ENCODE data around the gene ADAMTSL4.
"Not testable (repeated sequence)": the region's sequence is repeated elsewhere in the genome, so short reads cannot be mapped to it uniquely, and the experiment has no call there.

ADAMTSL4 gene

DNA sequence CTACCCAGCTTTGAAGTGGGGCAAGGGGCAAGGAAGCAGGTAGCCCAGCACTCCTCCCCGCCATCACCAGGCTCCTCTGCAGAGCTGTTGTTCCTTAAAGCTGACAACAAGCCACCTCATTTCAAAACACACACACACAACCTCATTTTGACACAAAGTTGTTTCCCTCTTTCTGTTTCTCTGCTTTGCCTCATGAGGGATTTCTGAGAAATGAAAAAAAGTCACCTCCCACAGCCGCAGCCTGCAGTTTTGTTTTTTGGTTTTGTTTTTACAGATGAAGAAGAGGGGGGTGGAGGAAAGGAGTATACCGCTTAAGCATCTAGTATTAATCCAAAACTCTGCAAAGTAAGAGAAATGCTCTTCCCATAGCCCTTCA, 18.1 kb downstream of the ADAMTSL4 start:
- no peak for DNase-seq (ENCODE audit: low spot score)

DNA sequence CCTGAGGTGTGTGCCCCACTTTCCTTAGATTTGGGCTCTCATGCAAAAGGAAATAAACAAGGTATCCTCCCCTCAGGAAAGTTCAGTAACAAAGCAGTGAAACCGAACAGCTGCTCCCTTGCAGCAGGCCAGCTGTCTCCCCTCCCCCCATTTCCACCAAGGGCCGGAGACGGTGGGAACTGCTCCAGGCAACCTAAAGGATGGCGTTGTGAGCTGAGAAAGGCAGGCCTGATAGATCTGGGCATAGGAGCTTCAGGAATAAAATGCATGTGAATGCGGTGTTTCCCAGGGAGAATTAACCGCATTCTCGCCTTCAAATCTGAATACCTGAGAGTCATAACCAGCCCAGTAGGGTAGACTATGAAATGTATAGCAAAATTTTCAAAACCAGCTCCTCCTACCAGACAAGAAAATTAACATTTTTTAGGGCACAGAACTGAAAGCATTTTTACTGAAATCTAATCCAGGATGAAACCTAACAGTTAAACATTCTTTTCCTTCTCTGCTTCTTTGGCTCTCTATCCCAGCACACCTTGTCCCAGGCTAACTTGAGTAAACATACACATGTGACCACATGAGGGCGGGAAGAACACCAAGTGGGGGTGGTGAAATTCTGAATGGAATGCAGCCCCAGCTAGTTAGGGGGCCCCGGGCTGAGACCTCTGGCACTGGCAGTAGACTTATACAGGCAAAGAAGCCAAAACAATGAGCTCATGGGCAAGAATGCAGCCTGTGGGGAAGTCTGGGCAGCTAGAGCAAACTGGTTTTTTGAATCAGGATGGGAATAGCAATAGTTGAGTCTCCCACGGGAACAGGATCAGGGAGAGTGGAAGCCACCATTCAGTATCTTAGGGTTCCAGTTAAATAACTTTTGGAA, 18.7 kb downstream of the ADAMTSL4 start:
- DNase-seq (ENCODE audit: low spot score) = no peak

DNA sequence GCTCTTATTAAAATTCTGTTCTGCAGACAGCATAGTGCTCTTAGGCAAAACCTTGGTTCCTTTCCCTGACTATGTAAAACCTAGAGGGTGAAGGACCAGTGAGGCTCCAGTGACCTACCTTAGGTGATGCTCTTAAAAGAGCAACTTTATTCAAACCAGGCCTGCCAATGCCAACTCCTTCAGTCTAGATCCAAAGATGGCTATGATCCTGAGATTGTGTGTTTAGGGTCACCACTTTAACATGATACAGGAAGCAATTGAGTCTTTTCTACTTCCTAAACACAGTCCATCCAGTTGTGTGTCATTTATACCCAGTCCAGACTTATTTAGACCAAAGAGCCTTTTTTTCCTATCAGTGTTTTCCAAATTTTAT, 19.4 kb downstream of the ADAMTSL4 start:
- DNase-seq (ENCODE audit: low spot score) = no peak

DNA sequence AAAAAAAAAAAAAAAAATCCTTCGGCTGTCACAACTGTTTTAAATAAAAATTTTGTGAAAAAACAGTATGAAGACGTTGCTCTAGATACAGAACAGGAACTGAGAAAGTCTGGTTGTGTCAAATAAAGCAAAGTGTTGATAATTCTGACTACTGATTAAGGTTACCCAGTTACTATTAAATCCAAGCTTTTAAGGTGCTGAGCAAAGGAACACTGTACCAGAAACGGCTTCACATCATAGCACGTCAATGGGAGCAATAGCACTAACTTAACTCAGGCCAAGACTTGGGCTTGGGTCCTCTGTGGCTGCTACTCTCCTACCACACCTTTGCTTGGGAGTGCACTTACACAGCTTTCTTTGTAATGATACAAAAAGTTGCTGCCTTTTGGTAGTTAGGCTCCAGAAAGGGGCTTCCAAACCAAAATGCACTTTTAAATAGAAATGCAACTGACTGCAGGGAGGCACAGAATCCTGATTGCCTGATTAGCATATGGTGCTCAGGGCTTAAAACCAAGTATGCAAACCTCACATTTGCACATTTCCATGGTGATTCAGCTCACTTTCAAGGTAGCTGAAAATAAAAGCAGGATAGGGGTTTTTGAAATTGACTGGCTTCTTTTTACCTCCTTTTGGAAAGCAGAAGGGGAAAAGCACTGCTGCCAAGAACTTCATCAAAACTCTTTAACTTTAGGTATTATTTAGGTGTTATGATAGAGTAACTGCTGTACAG, 23.9 kb downstream of the ADAMTSL4 start:
- DNase-seq (ENCODE audit: low spot score) = no peak

DNA sequence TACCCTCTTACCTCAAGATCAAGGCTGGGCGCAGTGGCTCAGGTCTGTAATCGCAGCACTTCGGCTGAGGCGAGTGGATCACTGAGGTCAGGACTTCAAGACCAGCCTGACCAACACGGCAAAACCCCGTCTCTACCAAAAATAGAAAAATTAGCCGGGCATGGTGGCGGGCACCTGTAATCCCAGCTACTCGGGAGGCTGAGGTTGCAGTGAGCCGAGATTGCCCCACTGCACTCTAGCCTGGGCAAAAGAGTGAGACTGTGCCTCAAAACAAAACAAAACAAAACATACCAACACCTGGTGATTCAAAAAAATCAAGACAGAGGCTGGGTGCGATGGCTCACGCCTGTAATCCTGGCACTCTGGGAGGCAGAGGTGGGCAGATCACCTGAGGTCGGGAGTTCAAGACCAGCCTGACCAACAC, 24.5 kb downstream of the ADAMTSL4 start:
- DNase-seq (ENCODE audit: low spot score) = not testable (repeated sequence)

DNA sequence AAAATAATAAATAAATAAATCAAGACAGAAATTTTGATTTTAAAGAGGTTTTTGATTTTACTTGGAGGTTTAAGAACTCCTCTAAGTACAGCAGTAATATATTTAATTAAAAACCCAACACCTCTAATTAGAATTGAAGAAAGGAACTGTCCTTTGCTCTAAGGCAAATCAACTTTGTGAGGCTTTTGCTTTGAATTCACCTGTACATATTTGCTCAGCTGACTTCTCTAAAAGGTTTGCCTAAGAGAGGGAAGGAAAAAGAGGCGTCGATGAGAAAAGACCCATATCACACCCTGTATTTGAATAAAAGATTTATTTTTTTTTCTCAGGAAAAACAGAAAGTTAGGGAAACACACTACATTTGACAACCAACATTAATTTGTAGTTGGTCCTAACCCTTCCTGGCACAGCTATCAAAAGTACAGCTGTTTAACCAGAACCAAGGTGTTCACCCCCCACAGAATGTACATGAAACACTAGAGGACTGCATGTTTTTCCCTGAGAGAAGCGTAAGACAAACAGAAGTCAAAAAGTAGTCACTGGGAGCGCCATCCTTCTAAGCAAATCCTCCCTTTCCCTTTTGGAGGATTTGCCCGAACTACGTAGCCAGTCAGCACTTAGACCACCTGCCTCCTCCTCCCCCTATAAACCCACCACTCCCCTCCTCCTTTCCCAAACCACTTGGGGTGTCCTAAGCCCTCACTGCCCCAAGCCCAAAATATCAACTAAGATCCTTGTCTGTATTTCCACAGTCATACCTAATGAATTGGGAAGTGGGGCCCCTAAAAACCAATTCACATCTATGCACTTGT, 25.3 kb downstream of the ADAMTSL4 start:
- no peak for DNase-seq (ENCODE audit: low spot score)

DNA sequence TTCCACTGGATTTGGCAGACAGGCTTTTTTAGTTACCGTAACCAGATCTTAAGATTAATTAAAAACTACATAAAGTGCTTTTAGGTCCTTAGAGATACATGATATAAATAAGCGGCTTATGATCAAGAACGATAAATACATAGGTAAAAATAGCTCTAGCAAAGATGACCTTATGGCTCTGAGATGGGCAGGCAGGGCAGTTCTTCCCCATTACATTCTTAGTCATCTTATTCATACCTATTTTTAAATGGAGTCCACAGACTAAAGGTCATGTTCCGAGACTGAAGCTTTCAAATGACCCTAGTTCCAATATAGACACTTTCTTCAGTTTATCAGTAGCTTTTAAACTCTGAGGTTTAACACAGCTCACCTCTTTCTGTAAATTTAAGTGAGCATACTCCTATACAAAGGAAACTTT, 25.9 kb downstream of the ADAMTSL4 start:
- DNase-seq (ENCODE audit: low spot score) = no peak

DNA sequence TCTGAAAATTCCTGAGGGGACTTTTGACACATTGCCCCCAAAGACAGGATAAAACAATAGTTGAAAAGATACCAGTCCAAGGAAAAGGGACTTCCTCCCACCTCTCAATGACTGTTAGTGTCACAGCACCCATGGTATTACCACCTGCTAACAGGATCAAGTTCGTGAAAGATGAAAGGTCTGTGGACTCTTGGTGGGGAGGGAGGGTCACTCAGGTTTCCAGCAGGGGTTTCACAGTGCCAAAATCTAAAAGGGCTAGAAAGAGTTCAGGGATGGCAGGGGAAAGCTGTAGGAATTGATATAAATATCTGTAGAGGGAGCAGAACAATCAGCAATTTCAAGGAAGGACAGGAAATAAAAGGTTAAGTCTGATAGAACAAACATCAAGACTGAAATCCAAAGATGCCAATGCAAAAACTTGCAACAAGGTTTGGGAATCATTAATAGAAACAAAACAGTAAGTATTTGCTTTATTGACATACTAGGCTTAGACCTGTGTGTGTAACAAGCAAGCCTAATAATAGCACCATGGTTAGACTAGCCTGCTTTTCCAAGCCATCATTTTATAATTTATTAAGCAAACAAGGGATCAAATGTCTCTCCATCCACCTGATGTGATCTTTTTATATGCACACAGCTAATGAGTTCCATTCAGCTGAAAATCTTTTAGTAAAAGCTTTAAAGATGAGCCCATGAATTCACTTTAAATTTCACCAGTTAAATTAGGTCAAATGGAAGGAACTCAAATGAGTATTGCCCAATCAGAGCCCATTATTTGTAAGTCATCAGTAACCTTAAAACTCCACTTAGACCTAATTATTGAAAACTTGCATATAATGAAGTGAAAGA, 26.5 kb downstream of the ADAMTSL4 start:
- no peak for DNase-seq (ENCODE audit: low spot score)

DNA sequence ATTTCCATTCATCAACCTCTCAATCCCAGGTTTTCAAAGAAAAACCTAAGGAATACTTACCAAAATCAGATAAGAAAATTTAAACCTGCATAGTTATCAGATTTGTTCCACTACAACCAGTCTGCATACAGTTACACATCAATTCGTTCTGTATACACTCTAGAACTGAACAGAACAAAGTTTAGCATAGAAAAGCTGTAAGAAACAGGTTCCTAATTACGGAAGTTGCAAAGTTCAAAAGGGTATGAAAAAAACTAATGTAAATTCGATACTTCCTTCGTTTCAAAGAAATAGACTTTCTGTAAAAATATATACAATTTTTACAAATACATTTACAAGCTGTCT, 27.1 kb downstream of the ADAMTSL4 start:
- no peak for DNase-seq (ENCODE audit: low spot score)

DNA sequence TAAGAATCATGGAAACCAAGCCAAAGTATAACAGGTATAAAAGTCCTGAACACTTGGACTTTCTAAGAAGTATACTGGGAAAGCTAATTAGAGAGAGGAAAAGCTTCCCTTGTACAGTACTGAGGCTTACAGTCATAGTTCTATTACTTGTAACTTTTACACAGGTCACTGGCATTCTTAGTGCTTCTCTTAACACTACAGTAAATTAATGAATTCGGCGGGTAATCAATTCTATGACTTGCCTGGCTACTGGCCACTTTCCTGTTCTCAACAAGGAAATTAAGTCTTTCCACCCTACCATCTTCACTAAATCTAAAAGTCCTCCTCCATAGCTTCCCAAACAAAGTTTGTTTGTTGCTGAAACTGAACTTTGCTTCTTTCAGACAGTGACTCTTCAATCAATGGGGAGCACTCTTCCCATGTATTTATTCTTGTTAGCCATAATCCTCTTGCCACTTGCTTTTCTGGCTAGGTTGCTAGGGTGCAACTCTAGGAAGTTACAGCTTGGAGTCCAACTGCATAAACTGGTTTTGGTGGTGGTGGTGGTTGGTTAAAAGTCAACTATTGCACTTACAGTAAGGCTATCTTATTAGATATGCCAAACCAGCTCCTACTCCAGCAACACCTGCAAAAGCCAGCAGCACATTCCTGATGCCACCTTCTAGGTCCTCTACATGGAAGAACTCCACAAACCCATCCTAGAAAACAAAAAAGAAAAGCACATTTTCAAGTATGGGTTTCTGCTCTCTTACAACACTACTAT, 27.8 kb downstream of the ADAMTSL4 start:
- no peak for DNase-seq (ENCODE audit: low spot score)

DNA sequence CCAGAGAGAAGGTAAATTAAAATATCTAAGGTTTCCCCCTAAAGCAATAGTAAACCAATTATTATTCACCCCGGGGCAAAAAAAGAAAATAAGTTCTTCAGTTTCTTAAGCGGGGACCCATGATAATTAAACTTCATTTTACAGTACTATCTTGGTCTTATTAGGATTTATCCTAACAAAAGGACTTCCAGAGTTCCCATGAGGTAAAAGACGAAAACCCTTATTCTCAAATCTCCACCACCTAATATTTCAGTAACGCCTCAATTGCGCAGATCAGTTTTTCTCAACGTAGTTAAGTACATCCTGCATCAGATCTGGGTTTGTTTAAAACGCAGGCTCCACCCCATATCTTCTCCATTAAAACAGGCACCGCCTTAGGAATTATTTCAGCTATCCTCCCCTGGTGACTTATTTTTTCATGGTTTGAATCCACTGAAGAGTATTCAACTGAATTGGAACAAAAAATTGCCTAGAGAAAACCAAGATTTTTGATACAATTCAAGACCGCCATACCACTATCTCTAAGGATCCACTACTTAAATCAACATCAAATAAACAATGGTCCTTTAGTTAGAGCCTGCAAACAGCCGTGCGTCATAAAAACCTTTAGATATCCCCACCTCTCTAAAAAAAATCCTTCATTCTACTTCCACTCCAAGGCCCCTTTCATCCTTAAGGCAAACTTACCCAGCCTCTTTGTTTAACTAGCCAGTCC, 28.5 kb downstream of the ADAMTSL4 start:
- peak; percentile 50 for DNase-seq (ENCODE audit: low spot score)

DNA sequence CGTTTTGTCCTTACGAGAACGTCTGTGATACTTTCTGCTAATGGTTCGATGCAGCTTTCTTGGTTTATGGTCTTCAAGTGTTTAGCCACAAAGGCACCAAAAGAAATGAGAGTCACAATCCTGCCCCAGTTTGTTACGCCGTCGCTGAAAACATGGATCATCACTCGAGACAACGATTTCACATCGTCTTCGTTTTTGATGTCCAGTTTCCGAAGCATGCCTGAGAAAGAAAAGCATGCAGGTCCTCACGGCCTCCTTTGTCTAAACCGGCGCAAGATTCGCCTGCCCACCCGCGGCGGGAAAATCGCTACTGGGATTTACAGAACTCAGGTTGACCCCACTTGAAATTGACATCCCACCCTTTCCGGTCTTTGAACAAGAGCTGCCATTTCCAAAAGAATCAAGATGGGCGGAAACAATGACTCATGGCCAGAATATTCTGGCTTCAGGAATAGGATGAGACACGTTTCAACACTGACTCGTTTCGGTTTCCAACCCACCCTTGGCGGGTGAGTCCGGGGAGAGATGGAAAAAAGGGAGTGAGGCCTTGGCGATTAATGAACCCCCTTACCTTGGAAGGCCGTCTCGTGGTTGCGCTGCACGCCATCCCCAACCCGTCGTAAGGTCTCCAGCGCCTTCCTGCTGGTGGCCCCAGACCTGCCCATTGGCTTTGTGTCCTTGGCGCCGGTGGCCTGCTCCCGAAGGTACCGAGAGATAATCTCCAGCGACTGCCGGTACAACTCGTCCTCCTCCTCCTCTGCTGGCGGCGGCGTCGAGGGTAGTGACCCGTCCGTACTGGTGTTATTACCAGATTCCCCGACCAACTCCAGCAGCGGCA, 29.3 kb downstream of the ADAMTSL4 start:
- peak; percentile 87 for DNase-seq (ENCODE audit: low spot score)

DNA sequence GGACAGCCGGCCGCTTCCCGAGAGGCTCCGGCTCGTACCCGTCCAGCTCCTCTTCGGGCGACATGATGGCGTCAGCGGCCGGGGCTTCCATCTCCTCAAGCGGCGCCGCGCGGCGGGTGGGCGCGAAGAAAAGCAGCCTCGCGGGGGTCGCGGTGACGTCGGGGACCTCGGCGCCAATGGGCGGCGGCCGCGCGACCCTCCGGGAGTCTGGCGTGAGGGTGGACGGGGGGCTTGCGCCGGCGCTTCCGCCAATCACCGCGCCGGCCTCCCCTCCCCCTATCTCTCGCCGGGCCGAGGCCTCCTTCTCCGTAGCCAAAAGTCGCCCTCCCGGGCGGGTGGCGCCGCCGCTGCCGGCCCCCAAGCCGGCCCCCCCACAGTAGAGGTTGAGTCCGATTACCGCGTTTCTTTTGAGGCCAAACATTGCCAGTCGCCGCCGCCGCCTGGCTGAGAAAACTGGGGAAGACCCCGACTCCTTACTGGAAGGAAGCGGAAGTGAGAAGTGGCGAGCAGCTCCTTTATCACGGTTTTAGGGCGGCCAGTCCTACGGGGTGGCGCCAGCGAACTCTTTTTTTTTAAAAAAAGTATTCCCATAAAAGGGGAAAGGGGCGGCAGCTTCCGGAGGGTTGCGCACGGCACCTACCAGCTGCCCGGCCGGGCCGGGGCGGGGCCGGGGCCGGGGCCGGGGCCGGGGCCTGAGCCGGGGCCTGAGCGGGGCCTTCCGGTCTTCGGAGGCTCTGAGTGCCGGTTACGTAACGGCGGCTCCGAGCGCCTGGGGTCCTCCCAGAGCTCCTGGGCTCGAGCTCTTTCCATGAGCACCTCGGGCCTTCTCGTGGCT, 30.1 kb downstream of the ADAMTSL4 start, which contains the start of gene MCL1:
MCL1 (minus strand) TSS at position 501 of the 835 bp plus-strand sequence; CDS start at position 421, 80 bp downstream.
- peak; percentile 96 for DNase-seq (ENCODE audit: low spot score)

DNA sequence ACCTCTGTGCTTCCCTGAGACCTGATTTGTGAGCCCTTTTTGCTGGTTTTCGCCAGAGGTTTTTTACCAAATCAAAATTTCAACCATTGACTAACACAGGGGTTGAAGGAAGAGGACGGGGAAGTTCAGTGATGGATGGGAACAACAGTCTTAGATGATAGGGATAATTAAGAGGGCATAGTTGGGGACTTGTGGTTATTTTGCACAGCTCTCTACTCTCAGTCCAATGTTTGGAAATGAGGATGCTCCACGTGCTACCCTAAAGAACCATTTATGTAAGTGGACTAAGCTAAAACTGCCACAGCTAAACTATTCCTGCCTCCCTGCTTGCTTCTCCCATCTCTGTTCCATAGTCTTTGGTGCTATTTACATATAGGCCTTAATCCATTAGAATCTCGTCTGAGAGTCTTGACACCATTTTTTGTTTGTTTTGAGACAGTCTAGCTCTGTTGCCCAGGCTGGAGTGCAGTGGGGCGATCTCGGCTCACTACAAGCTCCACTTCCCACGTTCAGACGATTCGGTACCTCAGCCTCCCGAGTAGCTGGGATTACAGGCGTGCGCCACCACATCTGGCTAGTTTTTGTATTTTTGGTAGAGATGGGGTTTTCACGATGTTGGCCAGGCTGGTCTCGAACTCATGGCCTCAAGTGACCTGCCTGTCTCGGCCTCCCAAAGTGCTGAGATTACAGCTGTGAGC, 30.9 kb downstream of the ADAMTSL4 start:
- no peak for DNase-seq (ENCODE audit: low spot score)

DNA sequence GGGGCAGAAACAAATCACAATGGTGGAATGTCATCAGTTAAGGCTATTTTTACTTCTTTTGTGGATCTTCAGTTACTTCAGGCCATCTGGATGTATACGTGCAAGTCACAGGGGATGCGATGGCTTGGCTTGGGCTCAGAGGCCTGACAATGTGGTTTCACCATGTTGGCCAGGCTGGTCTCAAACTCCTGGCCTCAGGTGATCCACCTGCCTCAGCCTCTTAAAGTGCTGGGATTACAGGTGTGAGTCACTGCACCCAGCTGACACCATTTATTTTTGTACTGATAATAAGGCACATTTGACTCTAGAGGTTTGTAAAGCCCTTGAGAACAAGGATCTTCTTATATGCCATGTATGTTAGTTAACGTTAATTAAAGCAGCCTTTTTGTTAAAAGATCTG, 31.8 kb downstream of the ADAMTSL4 start:
- DNase-seq (ENCODE audit: low spot score) = not testable (repeated sequence)

DNA sequence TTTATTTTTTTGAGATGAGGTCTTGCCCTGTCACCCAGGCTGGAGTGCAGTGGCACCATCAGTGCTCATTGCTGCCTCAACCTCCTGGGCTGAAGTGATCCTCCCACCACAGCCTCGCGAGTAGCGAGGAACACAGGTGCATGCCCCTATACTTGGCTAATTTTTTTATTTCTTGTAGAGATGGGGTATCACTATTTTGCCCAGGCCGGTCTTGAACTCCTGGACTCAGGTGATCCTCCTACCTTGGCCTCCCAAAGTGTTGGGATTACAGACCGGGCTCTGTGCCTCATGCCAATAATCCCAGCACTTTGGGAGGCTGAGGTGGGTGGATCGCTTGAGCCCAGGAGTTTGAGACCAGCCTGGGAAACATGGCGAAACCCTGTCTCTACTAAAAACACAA, 32.2 kb downstream of the ADAMTSL4 start:
- not testable (repeated sequence) for DNase-seq (ENCODE audit: low spot score)

DNA sequence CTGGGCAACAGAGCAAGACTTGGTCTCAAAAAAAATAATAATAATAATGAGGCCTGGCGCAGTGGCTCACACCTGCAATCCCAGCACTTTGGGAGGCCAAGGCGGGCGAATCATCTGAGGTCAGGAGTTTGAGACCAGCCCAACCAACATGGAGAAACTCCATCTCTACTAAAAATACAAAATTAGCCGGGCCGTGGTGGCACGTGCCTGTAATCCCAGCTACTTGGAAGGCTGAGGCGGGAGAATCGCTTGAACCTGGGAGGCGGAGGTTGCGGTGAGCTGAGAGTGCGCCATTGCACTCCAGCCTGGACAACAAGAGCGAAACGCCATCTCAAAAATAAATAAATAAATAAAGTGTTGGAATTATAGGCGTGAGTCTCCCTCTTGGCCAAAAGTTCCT, 32.8 kb downstream of the ADAMTSL4 start:
- not testable (repeated sequence) for DNase-seq (ENCODE audit: low spot score)

DNA sequence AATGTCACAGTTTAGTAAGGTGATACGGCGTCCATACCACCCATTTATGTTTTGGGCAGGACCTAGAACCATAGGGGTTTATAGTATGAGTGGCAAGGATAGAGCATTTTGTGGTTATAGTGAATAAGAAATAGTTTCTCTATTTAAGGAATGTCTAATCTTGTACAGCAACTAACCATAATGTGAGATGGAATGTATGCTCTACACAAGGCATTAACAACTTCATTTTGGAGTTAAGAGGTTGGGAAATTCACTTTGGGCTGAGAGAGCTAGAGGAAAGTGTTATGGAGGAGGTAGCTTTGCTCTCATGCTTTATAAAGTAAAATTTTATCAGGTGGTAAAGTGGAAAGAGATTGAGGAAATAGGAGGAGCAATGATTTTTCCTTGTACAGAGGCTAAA, 33.2 kb downstream of the ADAMTSL4 start:
- no peak for DNase-seq (ENCODE audit: low spot score)
